K562 (cell line): ENCODE measurements around the gene OTX2. TPM values are rescaled to one million over a fixed set of nuclear protein-coding genes. Genes with fewer than 3 reads are reported as not detected.

Experiments
- CEBPZ ChIP-seq: fragments of 150-350 bp; IDR thresholded peaks from 2 replicates; pipeline ENCODE4 v1.6.1; 2014; ENCODE audit warnings: low read depth, mild to moderate bottlenecking, low read length, borderline replicate concordance
- CHAMP1 ChIP-seq: fragments of 450-650 bp; IDR thresholded peaks from 2 replicates; pipeline ENCODE4 v1.6.1; 2016; ENCODE audit warnings: mild to moderate bottlenecking
- NFE2 ChIP-seq: IDR thresholded peaks from 2 replicates; pipeline ENCODE4 v1.6.1; 2014; ENCODE audit warnings: antibody characterized with exemption, low read depth
- PRPF4 ChIP-seq: fragments of 200-400 bp; formaldehyde crosslinking; IDR thresholded peaks from one replicate; pipeline ENCODE4 v1.6.1; 2017; ENCODE audit warnings: low read length, low read depth, mild to moderate bottlenecking; ENCODE audit not compliant: insufficient read depth, poor library complexity, severe bottlenecking
- ZNF639 ChIP-seq, 2 experiments: fragments of 200-800 bp in 1 of 2; sonication (Bioruptor generic) in 1 of 2; sonication (generic) in 1 of 2; formaldehyde crosslinking in 1 of 2; IDR thresholded peaks in 1 of 2; conservative IDR thresholded peaks in 1 of 2; 2 replicates each; pipeline versions ENCODE4 v1.5.0 to v1.6.1; 2016 to 2020; ENCODE audit warnings: missing compliant biosample characterization in 1 of 2, missing genetic modification characterization in 1 of 2, missing genetic modification reagents in 1 of 2
- polyA plus RNA-seq, 8 experiments: library from polyadenylated mRNA; depleted of rRNA in 4 of 8; stranded (reverse) in 5 of 8; unstranded in 3 of 8; fragments of >200 nt; fragmentation: Nextera tagmentation in 2 of 8; fragmentation: Illumina TruSeq in 1 of 8; extraction: Ambion mirVana in 2 of 8; extraction: Trizol in 1 of 8; gene quantifications; 2 replicates each; pipeline versions ENCODE4 v1.2.1 to v1.2.3, GENCODE V29; 2011 to 2014; ENCODE audit warnings: inconsistent platforms in 1 of 8, missing spikeins in 1 of 8
- total RNA-seq, 7 experiments: library from RNA; depleted of rRNA in 6 of 7; stranded (reverse); fragments of >200 nt in 6 of 7; fragmentation: Illumina TruSeq in 2 of 7; extraction: Trizol in 2 of 7; gene quantifications; 2 replicates each; pipeline versions ENCODE4 v1.2.1 to v1.2.3, GENCODE V29; 2011 to 2021; ENCODE audit warnings: low replicate concordance in 1 of 7

The OTX2 gene
- total and polyA plus RNA-seq, 9 of the 15 experiments (the other 6 are each of a cell fraction or from before 2014, with no cell fraction given) = not detected

DNA sequence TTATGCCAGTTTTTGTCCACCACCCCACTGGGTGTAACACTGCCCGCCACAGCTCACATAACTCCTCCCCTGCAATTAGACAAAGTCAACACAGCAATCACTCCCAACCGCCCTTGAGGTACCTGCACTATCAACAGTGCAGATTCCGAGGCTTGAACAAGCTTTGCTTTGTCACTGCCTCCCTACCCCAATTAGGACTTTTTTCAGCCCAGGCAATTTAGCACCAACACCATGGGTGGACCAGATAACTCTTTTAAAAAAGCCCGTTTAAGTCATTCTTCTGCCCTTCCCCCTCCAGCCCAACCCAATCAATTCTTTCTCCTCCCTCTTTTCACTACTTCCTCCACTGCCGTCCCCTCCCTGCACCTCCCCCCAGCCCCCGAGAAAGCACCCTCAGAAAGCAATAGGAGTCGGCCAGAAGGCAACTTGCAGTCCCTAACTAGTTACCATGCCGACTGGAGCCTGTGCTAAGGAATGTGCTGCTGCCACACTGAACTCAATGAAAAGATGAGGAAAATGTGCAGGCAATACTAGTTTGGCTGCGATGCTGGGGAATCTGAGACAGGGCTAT is 45.7 kb upstream of the OTX2 start (continued):
- TF ChIP-seq CHAMP1 = no peak
- no peak for TF ChIP-seq CEBPZ
- 0 out of 2 replicates have a peak, but pooled peaks have one; percentile 7 for TF ChIP-seq NFE2
- no peak for TF ChIP-seq ZNF639 (CRISPR knock-in tag; conservative IDR thresholded peaks at IDR 0.05 in 1 of 2, IDR thresholded peaks at IDR 0.05 in 1 of 2)
- no peak for TF ChIP-seq PRPF4
